ENCODE results near the gene CRPPA.
"Not testable (repeated sequence)": the region's sequence is repeated elsewhere in the genome, so short reads cannot be mapped to it uniquely, and the experiment has no call there.

The CRPPA gene

GRCh38 chr7:16447876-16448275, 26.5 kb upstream of the CRPPA start:
- H2AFZ ChIP-seq (ENCODE audit: low read length): no peak overlapping the region
- no peak overlapping the region for H3K9ac ChIP-seq (ENCODE audit: low read depth, low read length, poor library complexity, severe bottlenecking)
- no peak overlapping the region for H3K4me3 ChIP-seq (ENCODE audit: low read length, poor library complexity, severe bottlenecking)
- no peaks in the 10 kb centered on the region for H3K4me1 ChIP-seq (ENCODE audit: insufficient read depth, low read length, poor library complexity, severe bottlenecking)
- H3K27me3 ChIP-seq (ENCODE audit: insufficient read depth, low read length, poor library complexity, severe bottlenecking): no peaks in the 10 kb centered on the region
- no peaks in the 10 kb centered on the region for H4K20me1 ChIP-seq (ENCODE audit: insufficient read depth, low read length, poor library complexity, severe bottlenecking)
- no peaks in the 10 kb centered on the region for H3K9me3 ChIP-seq (ENCODE audit: insufficient read depth, low read depth, low read length)
- no peaks in the 10 kb centered on the region for H3K9me2 ChIP-seq (replicated peaks; ENCODE audit: low read depth, low read length)
- H3F3A ChIP-seq (ENCODE audit: low read depth): no peaks in the 10 kb centered on the region
- H3K79me2 ChIP-seq (ENCODE audit: insufficient read depth, low read length): no peaks in the 10 kb centered on the region
- no peaks in the 10 kb centered on the region for H3K36me3 ChIP-seq (ENCODE audit: insufficient read depth, low read length)
- TF ChIP-seq CTCF (conservative IDR thresholded peaks at IDR 0.05; ENCODE audit: low read length) (no peak), EZH2phosphoT487 (IDR thresholded peaks at IDR 0.05; ENCODE audit: borderline replicate concordance) (no peak)
- H3K4me2 ChIP-seq (ENCODE audit: low read depth, low read length, poor library complexity, severe bottlenecking): no peak overlapping the region

GRCh38 chr7:16446508-16446907, 25.2 kb upstream of the CRPPA start:
- no peaks in the 10 kb centered on the region for H3K4me1 ChIP-seq (ENCODE audit: insufficient read depth, low read length, poor library complexity, severe bottlenecking)
- H3K4me3 ChIP-seq (ENCODE audit: low read length, poor library complexity, severe bottlenecking): no peak overlapping the region
- no peaks in the 10 kb centered on the region for H3K36me3 ChIP-seq (ENCODE audit: insufficient read depth, low read length)

GRCh38 chr7:16443871-16444270, 22.5 kb upstream of the CRPPA start:
- H3K9me3 ChIP-seq (ENCODE audit: insufficient read depth, low read depth, low read length); H3K9ac ChIP-seq (ENCODE audit: low read depth, low read length, poor library complexity, severe bottlenecking); H3K4me1 ChIP-seq (ENCODE audit: insufficient read depth, low read length, poor library complexity, severe bottlenecking); H3K79me2 ChIP-seq (ENCODE audit: insufficient read depth, low read length); H3K4me2 ChIP-seq (ENCODE audit: low read depth, low read length, poor library complexity, severe bottlenecking); H3K4me3 ChIP-seq (ENCODE audit: low read length, poor library complexity, severe bottlenecking); H3F3A ChIP-seq (ENCODE audit: low read depth); H3K27me3 ChIP-seq (ENCODE audit: insufficient read depth, low read length, poor library complexity, severe bottlenecking); H2AFZ ChIP-seq (ENCODE audit: low read length); H3K36me3 ChIP-seq (ENCODE audit: insufficient read depth, low read length); H4K20me1 ChIP-seq (ENCODE audit: insufficient read depth, low read length, poor library complexity, severe bottlenecking); H3K9me2 ChIP-seq (replicated peaks; ENCODE audit: low read depth, low read length): not testable (repeated sequence)

More at GRCh38 chr7:16446508-16446907, 25.2 kb upstream of the CRPPA start:
- Histone ChIP-seq H2AFZ (ENCODE audit: low read length) (no peak overlapping the region), H3F3A (ENCODE audit: low read depth) (no peaks in the 10 kb centered on the region), H3K9me3 (ENCODE audit: insufficient read depth, low read depth, low read length) (no peaks in the 10 kb centered on the region), H3K27me3 (ENCODE audit: insufficient read depth, low read length, poor library complexity, severe bottlenecking) (no peaks in the 10 kb centered on the region), H3K4me2 (ENCODE audit: low read depth, low read length, poor library complexity, severe bottlenecking) (no peak overlapping the region), H3K9ac (ENCODE audit: low read depth, low read length, poor library complexity, severe bottlenecking) (no peak overlapping the region), H3K79me2 (ENCODE audit: insufficient read depth, low read length) (no peaks in the 10 kb centered on the region), H3K9me2 (replicated peaks; ENCODE audit: low read depth, low read length) (no peaks in the 10 kb centered on the region), H4K20me1 (ENCODE audit: insufficient read depth, low read length, poor library complexity, severe bottlenecking) (no peaks in the 10 kb centered on the region)
- TF ChIP-seq CTCF (conservative IDR thresholded peaks at IDR 0.05; ENCODE audit: low read length) (no peak), EZH2phosphoT487 (IDR thresholded peaks at IDR 0.05; ENCODE audit: borderline replicate concordance) (no peak)

GRCh38 chr7:16438988-16439387, 17.6 kb upstream of the CRPPA start:
- Histone ChIP-seq H3K4me1 (ENCODE audit: insufficient read depth, low read length, poor library complexity, severe bottlenecking) (no peaks in the 10 kb centered on the region), H3K9me2 (replicated peaks; ENCODE audit: low read depth, low read length) (no peaks in the 10 kb centered on the region), H3K27me3 (ENCODE audit: insufficient read depth, low read length, poor library complexity, severe bottlenecking) (no peaks in the 10 kb centered on the region), H3K4me2 (ENCODE audit: low read depth, low read length, poor library complexity, severe bottlenecking) (no peak overlapping the region), H3K9ac (ENCODE audit: low read depth, low read length, poor library complexity, severe bottlenecking) (no peak overlapping the region), H4K20me1 (ENCODE audit: insufficient read depth, low read length, poor library complexity, severe bottlenecking) (no peaks in the 10 kb centered on the region), H3K36me3 (ENCODE audit: insufficient read depth, low read length) (no peaks in the 10 kb centered on the region), H2AFZ (ENCODE audit: low read length) (no peak overlapping the region), H3K79me2 (ENCODE audit: insufficient read depth, low read length) (no peaks in the 10 kb centered on the region), H3K9me3 (ENCODE audit: insufficient read depth, low read depth, low read length) (no peaks in the 10 kb centered on the region), H3K4me3 (ENCODE audit: low read length, poor library complexity, severe bottlenecking) (no peak overlapping the region), H3F3A (ENCODE audit: low read depth) (no peaks in the 10 kb centered on the region)
- no peak for TF ChIP-seq EZH2phosphoT487 (IDR thresholded peaks at IDR 0.05; ENCODE audit: borderline replicate concordance)
